Measurements from ENCODE around the gene APOBEC3G. TPM values are rescaled to one million over a fixed set of nuclear protein-coding genes. Genes with fewer than 3 reads are reported as not detected.

The APOBEC3G gene
- polyA plus RNA-seq, 1 of the 3 experiments (the other 2 are of a cell fraction), result not detected

GRCh38 chr22:39132281-39132680 lies 55.2 kb downstream of the APOBEC3G start (continued):
- TF ChIP-seq RFX5 (IDR thresholded peaks at IDR 0.05; ENCODE audit: low read length), result no peak
- TF ChIP-seq MXI1 (IDR thresholded peaks at IDR 0.05; ENCODE audit: low read depth, low read length), result no peak

- CTCF ChIA-PET, result no interaction called here
- H3K9me3 ChIP-seq, result no peaks in the 10 kb centered on the region
- no peaks in the 10 kb centered on the region for H3K36me3 ChIP-seq (replicated peaks in 1 of 2; ENCODE audit: control insufficient read depth in 1 of 2, insufficient read depth in 2 of 2, low read length in 1 of 2)
- DNase-seq, result no peak
- no peaks in the 10 kb centered on the region for H3K27me3 ChIP-seq (ENCODE audit: insufficient read depth)
- H2AFZ ChIP-seq (ENCODE audit: low read depth), result no peak overlapping the region
- 87% methylated on average over 7 of the region's 22 CpGs for WGBS (ENCODE audit: low lambda C conversion rate)
- no peaks in the 10 kb centered on the region for H4K20me1 ChIP-seq (ENCODE audit: insufficient read depth)
- H3K9me2 ChIP-seq, result no peaks in the 10 kb centered on the region
- TF ChIP-seq RAD21 (IDR thresholded peaks at IDR 0.05; ENCODE audit: low read length), result no peak
- no peak for TF ChIP-seq SMC3 (IDR thresholded peaks at IDR 0.05; ENCODE audit: low read depth, low read length)
- TF ChIP-seq TAF1 (IDR thresholded peaks at IDR 0.05; ENCODE audit: borderline replicate concordance, low read depth, low read length), result no peak
- TF ChIP-seq SIN3A (IDR thresholded peaks at IDR 0.05; ENCODE audit: borderline replicate concordance, low read depth, low read length), result no peak
- no peak for TF ChIP-seq YY1 (IDR thresholded peaks at IDR 0.05; ENCODE audit: low read depth)
- H3K4me3 ChIP-seq (ENCODE audit: low read depth in 2 of 2, low read length in 1 of 2), result no peak overlapping the region
- no peak overlapping the region for H3K9ac ChIP-seq
- peaks cover 0 to 9% of the 10 kb centered on the region in 2 experiments; a peak in 1 of 4 replicates for H3K4me1 ChIP-seq (ENCODE audit: control insufficient read depth in 1 of 2, insufficient read depth in 2 of 2, low read depth in 1 of 2, low read length in 1 of 2)
- no peaks in the 10 kb centered on the region for H3K79me2 ChIP-seq (ENCODE audit: insufficient read depth)
- POLR2A ChIA-PET, result no interaction called here
- H3K4me2 ChIP-seq, result no peak overlapping the region
- no peak overlapping the region for H3K27ac ChIP-seq (ENCODE audit: low read depth in 2 of 2, low read length in 1 of 2)
- H3F3A ChIP-seq (replicated peaks; ENCODE audit: insufficient read depth), result no peaks in the 10 kb centered on the region
Measured at GRCh38 chr22:39132871-39133524, 55.9 kb downstream of the APOBEC3G start.

- 84% methylated on average over 5 of the region's 17 CpGs for WGBS (ENCODE audit: low lambda C conversion rate)
- POLR2A ChIA-PET, result no interaction called here
- H3K9me2 ChIP-seq, result no peaks in the 10 kb centered on the region
Measured at GRCh38 chr22:39133871-39134270, 56.8 kb downstream of the APOBEC3G start.

More at GRCh38 chr22:39133871-39134270, 56.8 kb downstream of the APOBEC3G start:
- Histone ChIP-seq H3K36me3 (replicated peaks in 1 of 2; ENCODE audit: control insufficient read depth in 1 of 2, insufficient read depth in 2 of 2, low read length in 1 of 2) (no peaks in the 10 kb centered on the region), H3F3A (replicated peaks; ENCODE audit: insufficient read depth) (no peaks in the 10 kb centered on the region), H2AFZ (ENCODE audit: low read depth) (no peak overlapping the region), H3K9ac (no peak overlapping the region), H3K9me3 (no peaks in the 10 kb centered on the region), H3K4me1 (ENCODE audit: control insufficient read depth in 1 of 2, insufficient read depth in 2 of 2, low read depth in 1 of 2, low read length in 1 of 2) (peaks cover 0 to 9% of the 10 kb centered on the region in 2 experiments; a peak in 1 of 4 replicates), H3K79me2 (ENCODE audit: insufficient read depth) (no peaks in the 10 kb centered on the region), H3K27ac (ENCODE audit: low read depth in 2 of 2, low read length in 1 of 2) (no peak overlapping the region), H3K27me3 (ENCODE audit: insufficient read depth) (no peaks in the 10 kb centered on the region), H4K20me1 (ENCODE audit: insufficient read depth) (no peaks in the 10 kb centered on the region), H3K4me2 (no peak overlapping the region), H3K4me3 (ENCODE audit: low read depth in 2 of 2, low read length in 1 of 2) (no peak overlapping the region)
- no peak for TF ChIP-seq GABPA (IDR thresholded peaks at IDR 0.05; ENCODE audit: low read depth)
- no peak for TF ChIP-seq MAX (IDR thresholded peaks at IDR 0.05; ENCODE audit: low read depth)
- no peak for TF ChIP-seq TAF1 (IDR thresholded peaks at IDR 0.05; ENCODE audit: borderline replicate concordance, low read depth, low read length)
- TF ChIP-seq POLR2AphosphoS5 (IDR thresholded peaks at IDR 0.05; ENCODE audit: low read depth, low read length), result no peak
- no peak for TF ChIP-seq JUND (IDR thresholded peaks at IDR 0.05)
- TF ChIP-seq EZH2phosphoT487 (IDR thresholded peaks at IDR 0.05; ENCODE audit: borderline replicate concordance, low read depth), result no peak
- no peak for TF ChIP-seq EP300 (IDR thresholded peaks at IDR 0.05; ENCODE audit: borderline replicate concordance in 1 of 2, low read depth in 1 of 2, low read length in 1 of 2)
- no peak for TF ChIP-seq PBX3 (IDR thresholded peaks at IDR 0.05)
- TF ChIP-seq CHD2 (IDR thresholded peaks at IDR 0.05; ENCODE audit: low read length, partially characterized antibody), result no peak
- TF ChIP-seq SMC3 (IDR thresholded peaks at IDR 0.05; ENCODE audit: low read depth, low read length), result no peak
- no peak for TF ChIP-seq SIN3A (IDR thresholded peaks at IDR 0.05; ENCODE audit: borderline replicate concordance, low read depth, low read length)
- no peak for TF ChIP-seq NFIC (IDR thresholded peaks at IDR 0.05; ENCODE audit: borderline replicate concordance)
- no peak for TF ChIP-seq IRF3 (IDR thresholded peaks at IDR 0.05; ENCODE audit: low read depth, low read length)
- TF ChIP-seq YY1 (IDR thresholded peaks at IDR 0.05; ENCODE audit: low read depth), result no peak
- no peak for DNase-seq
- CTCF ChIA-PET, result interaction anchor here (1.2 to 1.4 kb wide), 2 partner anchors 9 to 264 kb away, joined by 5 to 6 read pairs; no protein-coding TSS in a partner anchor

All from SK-N-SH (cell line).